ENCODE measurements around the gene CAPZB.

Gene CAPZB

GRCh38 chr1:19404748-19405147, 80.6 kb downstream of the CAPZB start:
- DNase-seq = no peak

DNA sequence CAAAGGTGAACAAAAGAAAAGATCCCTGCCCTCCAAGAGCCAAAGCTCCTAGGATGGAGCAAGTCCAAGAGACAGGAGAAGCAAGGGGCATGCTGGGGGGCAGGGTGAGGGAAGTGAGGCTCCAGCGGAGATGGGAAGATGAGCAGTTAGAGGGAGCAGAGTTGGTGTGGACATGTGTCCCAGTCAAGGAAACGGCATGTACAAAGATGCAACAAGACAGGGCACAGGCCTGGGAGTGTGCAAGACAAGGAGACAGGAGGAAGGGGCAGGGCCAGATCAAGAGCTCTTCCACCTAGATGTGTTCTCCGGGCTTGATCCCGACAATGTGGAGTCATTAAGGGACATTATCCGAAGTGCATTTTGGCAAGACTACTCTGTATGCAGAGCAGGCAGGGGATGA, 82.1 kb downstream of the CAPZB start:
- DNase-seq = no peak

- DNase-seq = no peak
Observed at GRCh38 chr1:19402031-19402813, 83.1 kb downstream of the CAPZB start.

DNA sequence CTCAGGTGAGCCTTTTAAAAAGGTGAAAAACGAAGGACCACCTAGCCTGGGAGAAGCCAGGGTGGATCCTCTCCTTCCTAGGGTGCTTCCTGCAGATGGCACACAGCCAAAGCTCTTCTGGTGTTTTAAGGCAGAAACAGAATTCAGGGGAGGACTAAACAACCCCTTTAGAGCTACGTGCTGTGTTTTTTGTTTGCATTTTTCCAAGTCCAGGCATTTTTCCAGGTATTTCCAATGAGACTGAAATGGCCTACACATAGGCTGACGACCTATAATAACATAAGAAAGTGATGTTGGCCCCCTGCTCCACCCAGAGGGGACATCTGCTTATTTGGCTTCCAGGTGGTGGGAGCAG, 83.8 kb downstream of the CAPZB start:
- no peak for DNase-seq

GRCh38 chr1:19400875-19401534, 84.3 kb downstream of the CAPZB start:
- DNase-seq = no peak

- no peak for DNase-seq
Observed at GRCh38 chr1:19400192-19400611, 85.1 kb downstream of the CAPZB start.

DNA sequence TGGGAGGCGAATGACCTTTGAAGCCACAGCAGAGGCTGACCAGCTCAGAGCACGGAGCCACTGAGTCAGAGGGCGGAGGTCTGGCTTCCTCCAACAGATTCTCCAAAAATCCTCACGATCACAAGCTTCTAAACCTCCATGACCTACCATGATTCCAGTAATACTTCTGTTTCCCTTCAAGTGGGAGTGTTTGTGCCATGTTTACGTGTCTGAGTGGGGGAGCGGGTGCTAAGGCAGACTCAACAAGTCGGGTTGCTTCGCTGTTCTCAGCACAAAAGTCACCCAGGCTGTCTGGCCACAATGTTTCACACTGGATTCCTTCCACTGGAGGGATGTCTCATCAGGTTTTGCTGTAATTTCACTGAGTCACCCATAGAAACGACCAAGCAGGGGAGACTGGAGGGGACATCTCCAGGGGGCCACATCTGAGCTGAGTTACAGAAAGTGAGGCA, 87.0 kb downstream of the CAPZB start:
- peak; percentile 12 to 30 for DNase-seq

- no peak for DNase-seq
Observed at GRCh38 chr1:19397217-19397945, 88.0 kb downstream of the CAPZB start.

- DNase-seq = no peak
Observed at GRCh38 chr1:19396280-19396679, 89.1 kb downstream of the CAPZB start.

DNA sequence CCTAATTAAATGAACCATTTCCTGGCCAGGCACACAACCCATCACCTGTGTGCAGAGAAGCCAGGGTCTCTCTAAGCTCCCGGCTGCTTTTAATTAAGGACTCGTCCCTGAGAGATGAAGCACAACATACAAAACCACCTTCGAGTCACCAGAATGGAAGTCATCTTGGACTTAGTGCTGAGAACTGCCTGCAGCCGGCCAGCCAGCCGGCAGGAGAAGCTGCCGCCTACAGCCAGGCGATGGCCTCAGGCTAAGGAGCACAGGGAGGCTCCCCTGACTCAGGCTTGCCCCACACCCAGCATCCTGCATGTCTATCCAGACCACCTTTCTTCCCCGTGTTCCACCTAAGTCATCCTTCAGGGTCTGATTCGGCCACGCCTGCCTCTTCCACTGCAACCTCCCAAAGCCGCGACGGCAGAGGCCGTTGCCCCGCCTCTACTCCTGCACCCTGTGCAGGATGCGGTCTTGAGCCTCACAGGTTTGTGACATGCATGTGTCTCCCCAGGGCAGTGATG, 89.6 kb downstream of the CAPZB start:
- no peak for DNase-seq

- no peak for DNase-seq
Observed at GRCh38 chr1:19393046-19393445, 92.3 kb downstream of the CAPZB start.

GRCh38 chr1:19392221-19392620, 93.1 kb downstream of the CAPZB start:
- no peak for DNase-seq

- no peak for DNase-seq
Observed at GRCh38 chr1:19391596-19391981, 93.8 kb downstream of the CAPZB start.

- DNase-seq = peak; percentile 43 to 51
Observed at GRCh38 chr1:19390901-19391595, 94.3 kb downstream of the CAPZB start.

DNA sequence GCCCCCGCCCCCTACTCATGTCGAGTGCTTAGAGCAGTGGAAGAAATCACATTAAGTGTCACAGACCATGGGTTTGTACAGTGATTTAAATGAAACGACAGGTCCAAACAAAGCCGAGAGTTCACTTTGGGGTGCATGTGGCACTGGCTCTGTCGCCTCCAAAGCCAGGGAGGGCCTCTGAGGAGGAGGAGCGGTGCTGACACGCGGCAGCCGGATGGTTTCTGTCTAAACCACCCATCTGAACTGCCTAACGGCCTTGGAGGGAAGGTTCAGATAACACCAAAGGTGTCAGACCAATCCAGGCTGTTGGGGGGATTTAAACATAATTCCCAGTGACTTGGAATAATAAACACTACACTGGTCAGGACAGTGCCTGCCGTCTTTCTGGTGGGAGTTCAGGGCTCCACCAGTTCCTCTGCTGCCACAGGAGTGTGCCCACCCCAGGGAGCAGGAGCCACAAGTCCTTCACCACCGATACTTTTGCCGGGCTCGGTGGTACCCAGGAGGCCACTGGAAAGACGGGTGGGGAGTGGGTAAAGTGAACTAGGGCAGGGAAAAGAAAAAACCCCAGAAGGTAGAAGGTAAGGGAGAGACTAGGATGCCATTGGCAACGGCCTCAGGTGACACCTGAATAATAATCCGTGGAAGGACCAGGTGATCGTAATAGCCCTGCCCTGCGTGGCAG, 95.0 kb downstream of the CAPZB start:
- no peak for DNase-seq

DNA sequence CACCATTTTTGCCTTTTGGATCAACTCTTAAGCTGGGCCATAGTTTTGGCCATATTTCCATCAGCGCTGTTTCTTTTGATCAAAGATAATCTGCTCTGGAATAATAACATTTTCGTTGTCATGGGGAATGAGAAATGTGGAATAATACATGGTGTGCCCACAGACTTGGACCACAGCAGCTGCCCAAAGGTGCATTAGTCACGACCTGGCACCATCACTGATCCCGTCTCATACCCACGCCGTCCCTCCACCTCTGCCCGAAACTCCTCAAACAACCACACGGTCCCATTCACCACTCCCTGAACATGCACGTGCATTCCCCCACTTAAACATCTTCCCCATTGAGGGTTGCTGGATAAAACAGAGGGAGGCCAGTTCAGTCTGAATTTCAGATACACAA, 96.4 kb downstream of the CAPZB start:
- DNase-seq = no peak

GRCh38 chr1:19387045-19387467, 98.3 kb downstream of the CAPZB start:
- no peak for DNase-seq

GRCh38 chr1:19385869-19386591, 99.3 kb downstream of the CAPZB start:
- DNase-seq = no peak

- no peak for DNase-seq
Observed at GRCh38 chr1:19385221-19385620, 100.1 kb downstream of the CAPZB start.

DNA sequence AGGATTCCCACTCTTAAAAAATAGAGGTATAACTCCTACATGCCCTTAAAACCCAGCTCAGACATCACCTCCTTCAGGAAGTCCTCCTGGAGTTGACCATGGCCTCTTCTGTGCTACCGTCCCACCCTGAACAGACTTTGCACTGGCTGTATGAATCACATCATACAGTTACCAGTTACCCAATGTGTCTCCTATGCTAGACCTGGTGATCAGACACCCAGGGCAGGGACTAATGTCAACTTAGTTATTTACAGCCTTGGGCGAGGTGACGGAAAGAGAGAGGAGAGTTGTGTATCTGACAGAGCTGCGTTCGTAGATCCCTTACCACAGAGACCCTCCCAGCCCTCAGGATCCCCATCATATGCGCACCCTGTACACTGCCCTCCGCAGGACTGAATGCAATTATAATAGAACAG, 100.6 kb downstream of the CAPZB start:
- DNase-seq = no peak

DNA sequence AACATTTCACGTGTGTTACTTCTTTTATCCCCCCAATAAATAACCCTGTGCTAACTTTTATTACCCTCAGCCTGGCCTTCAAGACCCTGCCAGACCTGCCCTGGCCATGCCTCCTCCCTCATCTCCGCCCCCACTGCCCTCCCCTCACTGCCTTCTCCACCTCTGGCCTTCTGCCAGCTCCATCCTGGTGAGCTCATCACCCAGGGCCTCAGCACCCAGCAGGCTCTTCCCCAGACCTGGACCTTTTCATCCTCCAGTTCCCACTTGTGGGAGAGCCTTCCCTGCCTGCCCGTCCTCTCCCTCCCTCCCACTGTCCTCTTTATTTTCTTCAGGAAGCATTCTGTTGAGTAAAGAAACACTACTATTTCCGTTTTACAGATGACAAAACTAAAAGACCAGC, 101.2 kb downstream of the CAPZB start:
- DNase-seq = no peak

DNA sequence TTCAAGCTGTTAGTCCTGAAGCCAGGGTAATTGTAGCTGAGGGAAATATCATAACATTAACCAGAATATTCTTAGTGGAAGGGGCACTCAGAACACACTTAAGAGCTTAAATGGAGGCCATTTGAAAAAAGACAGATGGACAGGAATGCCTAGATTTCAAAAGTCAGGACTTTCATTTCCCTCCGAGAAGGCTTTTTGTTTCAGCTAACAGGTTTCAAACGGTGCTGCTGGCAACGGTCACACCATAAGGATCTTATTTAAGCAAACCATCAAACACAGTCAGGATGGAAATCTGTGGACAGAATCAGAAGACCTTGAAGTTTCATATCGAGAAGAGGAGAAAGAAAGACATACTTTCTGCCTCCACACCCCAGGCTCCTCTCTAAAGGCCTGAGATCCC, 103.1 kb downstream of the CAPZB start:
- DNase-seq = no peak

Data from stimulated activated CD4-positive, alpha-beta T cell treated with anti-CD3 and anti-CD28 coated beads, Interleukin-2, amount 100 ng/mL, for 48 hours (primary cell).